HUES64 (cell line): Measurements from ENCODE around the gene ATRN.
"Not testable (repeated sequence)": the region's sequence is repeated elsewhere in the genome, so short reads cannot be mapped to it uniquely, and the experiment has no call there.

Experiments
- H3K27ac ChIP-seq: 2 replicates; pipeline ENCODE4 v1.7.0; 2013; ENCODE audit warnings: low read depth, low read length, inconsistent platforms
- H3K27me3 ChIP-seq: 2 replicates; pipeline ENCODE4 v1.6.1; 2013; ENCODE audit warnings: mild to moderate bottlenecking, low read length; ENCODE audit not compliant: insufficient read depth
- H3K36me3 ChIP-seq: 2 replicates; pipeline ENCODE4 v1.6.1; 2013; ENCODE audit warnings: mild to moderate bottlenecking, low read length; ENCODE audit not compliant: insufficient read depth
- H3K4me1 ChIP-seq: 2 replicates; pipeline ENCODE4 v1.6.1; 2013; ENCODE audit warnings: mild to moderate bottlenecking, low read length, moderate library complexity; ENCODE audit not compliant: insufficient read depth
- H3K4me3 ChIP-seq: 2 replicates; pipeline ENCODE4 v1.5.1; 2013; ENCODE audit warnings: mild to moderate bottlenecking, low read length, moderate library complexity
- H3K9ac ChIP-seq: 2 replicates; pipeline ENCODE4 v1.6.1; 2013; ENCODE audit warnings: mild to moderate bottlenecking, low read depth, low read length
- H3K9me3 ChIP-seq: 2 replicates; pipeline ENCODE4 v1.6.1; 2013; ENCODE audit warnings: low read depth, low read length; ENCODE audit not compliant: insufficient read depth
- WGBS: fragments of 150-250, 120-280 bp; methylation state at CpG from one replicate; pipeline ENCODE4 v1.1.7; 2013; ENCODE audit warnings: missing lambda C conversion rate; 5-methylcytosine and 5-hydroxymethylcytosine counted together

ATRN gene

GRCh38 chr20:3483784-3484183 is 13.0 kb downstream of the ATRN start:
- no peaks in the 10 kb centered on the region for H3K4me1 ChIP-seq
- no peak overlapping the region for H3K27ac ChIP-seq
- H3K9me3 ChIP-seq, result peaks cover 12% of the 10 kb centered on the region; the same call in 1 of the 2 replicates
- no CpG with 5 or more reads among the region's 1 CpG for WGBS
- no peaks in the 10 kb centered on the region for H3K36me3 ChIP-seq
- no peak overlapping the region for H3K9ac ChIP-seq
- no peaks in the 10 kb centered on the region for H3K27me3 ChIP-seq
- no peak overlapping the region for H3K4me3 ChIP-seq

DNA sequence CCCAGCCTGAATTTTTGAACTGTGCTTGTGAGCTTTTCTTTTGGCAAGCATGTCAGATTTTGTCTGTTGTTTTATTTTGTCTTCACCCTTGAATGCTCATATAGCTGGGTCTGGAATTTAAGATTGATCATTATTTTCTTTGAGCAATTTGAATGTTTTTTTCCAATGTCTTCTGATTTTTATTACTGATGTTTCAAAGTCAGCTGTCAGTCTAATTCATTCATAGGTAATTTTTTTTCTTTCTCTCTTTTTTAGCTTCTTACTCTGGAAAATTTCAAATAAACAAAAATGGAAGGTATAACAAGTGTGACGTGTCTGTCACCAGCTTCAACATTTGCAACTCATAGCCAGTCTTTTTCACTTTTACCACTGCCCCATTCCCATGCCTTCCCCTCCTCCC is 15.1 kb downstream of the ATRN start:
- Histone ChIP-seq H3K36me3 (no peaks in the 10 kb centered on the region), H3K9me3 (peaks cover 12% of the 10 kb centered on the region; the same call in 1 of the 2 replicates), H3K27me3 (no peaks in the 10 kb centered on the region), H3K4me3 (no peak overlapping the region), H3K9ac (no peak overlapping the region), H3K27ac (no peak overlapping the region), H3K4me1 (no peaks in the 10 kb centered on the region)
- WGBS, result 100% methylated on average over 1 of the region's 1 CpG

GRCh38 chr20:3486850-3487249 is 16.0 kb downstream of the ATRN start:
- Histone ChIP-seq H3K27ac (no peak overlapping the region), H3K36me3 (no peaks in the 10 kb centered on the region), H3K9ac (no peak overlapping the region), H3K9me3 (peaks cover 12% of the 10 kb centered on the region; the same call in 1 of the 2 replicates), H3K4me1 (no peaks in the 10 kb centered on the region), H3K27me3 (no peaks in the 10 kb centered on the region), H3K4me3 (no peak overlapping the region)
- 91% methylated on average over 1 of the region's 1 CpG for WGBS

- Histone ChIP-seq H3K27me3 (no peaks in the 10 kb centered on the region), H3K4me1 (no peaks in the 10 kb centered on the region), H3K9me3 (peaks cover 21% of the 10 kb centered on the region), H3K9ac (no peak overlapping the region), H3K4me3 (no peak overlapping the region), H3K36me3 (no peaks in the 10 kb centered on the region), H3K27ac (no peak overlapping the region)
- WGBS, result over 99% methylated on average over 3 of the region's 11 CpGs
These were observed 21.9 kb downstream of the ATRN start for GRCh38 chr20:3492669-3493068.

- 87% methylated on average over 1 of the region's 1 CpG for WGBS
- Histone ChIP-seq H3K36me3 (no peaks in the 10 kb centered on the region), H3K27ac (no peak overlapping the region)
These were observed 23.4 kb downstream of the ATRN start for GRCh38 chr20:3494218-3494617.

GRCh38 chr20:3502878-3503277 is 32.1 kb downstream of the ATRN start:
- H3K4me3 ChIP-seq, result no peak overlapping the region
- WGBS, result 90% methylated on average over 2 of the region's 2 CpGs
- no peaks in the 10 kb centered on the region for H3K27me3 ChIP-seq
- no peaks in the 10 kb centered on the region for H3K4me1 ChIP-seq
- H3K36me3 ChIP-seq, result no peaks in the 10 kb centered on the region
- no peak overlapping the region for H3K9ac ChIP-seq
- no peak overlapping the region for H3K27ac ChIP-seq
- no peaks in the 10 kb centered on the region for H3K9me3 ChIP-seq

More at GRCh38 chr20:3494218-3494617, 23.4 kb downstream of the ATRN start:
- H3K9me3 ChIP-seq, result peaks cover 21% of the 10 kb centered on the region
- no peak overlapping the region for H3K9ac ChIP-seq
- H3K4me1 ChIP-seq, result no peaks in the 10 kb centered on the region
- no peaks in the 10 kb centered on the region for H3K27me3 ChIP-seq
- no peak overlapping the region for H3K4me3 ChIP-seq

GRCh38 chr20:3505148-3505547 is 34.3 kb downstream of the ATRN start:
- no peaks in the 10 kb centered on the region for H3K36me3 ChIP-seq
- WGBS, result 91% methylated on average over 4 of the region's 4 CpGs
- H3K9ac ChIP-seq, result no peak overlapping the region
- H3K9me3 ChIP-seq, result no peaks in the 10 kb centered on the region
- H3K4me3 ChIP-seq, result no peak overlapping the region
- H3K27me3 ChIP-seq, result no peaks in the 10 kb centered on the region
- H3K4me1 ChIP-seq, result no peaks in the 10 kb centered on the region
- H3K27ac ChIP-seq, result no peak overlapping the region

DNA sequence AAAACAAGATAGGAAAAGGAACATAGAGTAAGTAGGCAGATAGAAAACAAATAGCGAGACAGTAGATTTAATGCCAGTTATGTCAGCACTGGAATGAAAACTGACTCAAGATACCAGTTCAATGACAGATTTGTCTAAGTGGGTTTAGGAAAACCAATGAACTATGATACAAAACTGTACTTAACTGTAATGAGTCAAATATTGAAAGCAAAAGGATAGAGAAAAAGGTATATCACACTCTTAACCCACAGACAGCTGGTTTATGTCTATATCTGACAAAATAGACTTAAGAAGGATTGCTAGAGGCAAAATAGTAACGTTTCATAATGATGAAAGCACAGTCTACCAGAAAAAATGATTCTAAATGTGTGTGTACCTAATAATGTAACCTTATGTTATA is 38.2 kb downstream of the ATRN start:
- Histone ChIP-seq H3K9me3 (no peaks in the 10 kb centered on the region), H3K27ac (no peak overlapping the region), H3K4me3 (no peak overlapping the region), H3K9ac (no peak overlapping the region), H3K4me1 (no peaks in the 10 kb centered on the region), H3K36me3 (no peaks in the 10 kb centered on the region), H3K27me3 (no peaks in the 10 kb centered on the region)
- WGBS, result 92% methylated on average over 2 of the region's 2 CpGs

DNA sequence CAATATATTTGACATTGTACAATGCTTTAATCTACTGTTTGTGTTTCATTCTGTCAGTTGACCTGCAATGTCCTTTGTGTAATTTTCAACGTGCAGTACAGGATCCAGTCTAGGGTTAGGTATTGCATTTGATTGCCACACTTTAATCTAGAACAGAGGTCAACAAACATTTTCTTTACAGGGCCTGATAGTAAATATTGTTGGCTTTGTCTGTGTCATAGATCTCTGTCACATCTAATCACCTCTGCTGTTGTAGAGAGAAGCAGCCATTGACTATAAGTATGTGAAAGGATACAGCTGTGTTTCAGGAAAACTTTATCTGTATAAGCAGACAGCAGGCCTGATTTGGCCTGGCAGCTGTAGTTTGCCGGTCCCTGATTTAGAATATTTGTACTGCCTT is 39.3 kb downstream of the ATRN start:
- Histone ChIP-seq H3K27ac (no peak overlapping the region), H3K27me3 (no peaks in the 10 kb centered on the region), H3K9me3 (no peaks in the 10 kb centered on the region), H3K4me1 (no peaks in the 10 kb centered on the region), H3K9ac (no peak overlapping the region), H3K36me3 (no peaks in the 10 kb centered on the region), H3K4me3 (no peak overlapping the region)
- WGBS, result 86% methylated on average over 2 of the region's 2 CpGs

GRCh38 chr20:3512239-3512638 is 41.4 kb downstream of the ATRN start:
- WGBS, result 100% methylated on average over 1 of the region's 3 CpGs
- not testable (repeated sequence) for H3K4me1 ChIP-seq

DNA sequence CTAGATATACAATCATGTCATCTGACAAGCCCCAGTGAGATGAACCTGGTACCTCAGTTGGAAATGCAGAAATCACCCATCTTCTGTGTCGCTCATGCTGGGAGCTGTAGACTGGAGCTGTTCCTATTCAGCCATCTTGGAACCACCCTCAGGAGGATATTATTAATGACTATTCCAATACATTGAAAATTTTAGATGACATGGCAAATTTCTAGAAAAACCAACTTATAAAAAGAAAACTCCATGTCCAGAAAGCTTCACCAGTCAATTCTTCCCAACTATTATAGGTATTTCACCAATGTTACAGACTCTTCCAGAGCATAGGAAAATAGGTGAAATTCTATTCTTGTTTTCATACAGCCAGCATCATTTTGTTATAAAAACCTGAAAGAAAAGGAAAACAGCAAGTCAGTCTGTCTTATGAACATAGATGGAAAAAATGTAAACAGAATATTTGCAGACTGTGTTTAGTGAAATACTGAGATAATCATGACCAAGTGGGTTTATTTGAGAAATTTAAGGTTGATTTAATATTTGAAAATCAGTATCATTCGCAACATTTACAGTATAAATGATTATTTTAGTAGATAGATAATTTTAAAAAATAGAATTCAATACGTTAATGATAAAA is 43.3 kb downstream of the ATRN start:
- Histone ChIP-seq H3K4me1 (no peaks in the 10 kb centered on the region), H3K4me3 (no peak overlapping the region), H3K9ac (no peak overlapping the region), H3K27ac (no peak overlapping the region), H3K36me3 (no peaks in the 10 kb centered on the region), H3K27me3 (no peaks in the 10 kb centered on the region), H3K9me3 (no peaks in the 10 kb centered on the region)
- 80% methylated on average over 1 of the region's 3 CpGs for whole genome bisulfite sequencing

More at GRCh38 chr20:3512239-3512638, 41.4 kb downstream of the ATRN start:
- not testable (repeated sequence) for H3K4me3 ChIP-seq, H3K27ac ChIP-seq, H3K9ac ChIP-seq, H3K27me3 ChIP-seq, H3K36me3 ChIP-seq, H3K9me3 ChIP-seq
